ENCODE data around the gene HGFAC. TPM values are rescaled to one million over a fixed set of nuclear protein-coding genes. Genes with fewer than 3 reads are reported as not detected.

The HGFAC gene
- polyA plus RNA-seq, 1 donor from 2014 or later = 16.2 TPM

GRCh38 chr4:3414421-3415279 is 27.1 kb upstream of the HGFAC start:
- H3F3A ChIP-seq (ENCODE audit: insufficient read depth, low read length, poor library complexity, severe bottlenecking) = no peaks in the 10 kb centered on the region
- no peak overlapping the region for H3K4me3 ChIP-seq (ENCODE audit: low read length)
- H3K79me2 ChIP-seq (replicated peaks; ENCODE audit: insufficient read depth, low read length) = no peaks in the 10 kb centered on the region
- no peak for TF ChIP-seq TAF1 (IDR thresholded peaks at IDR 0.05; ENCODE audit: low read depth)
- no peak for TF ChIP-seq SMC3 (conservative IDR thresholded peaks at IDR 0.05; ENCODE audit: poor library complexity)
- TF ChIP-seq CTCF (IDR thresholded peaks at IDR 0.05; ENCODE audit: poor library complexity, severe bottlenecking) = no peak
- H2AFZ ChIP-seq (ENCODE audit: low read depth, low read length) = no peak overlapping the region
- no peaks in the 10 kb centered on the region for H3K9me3 ChIP-seq (ENCODE audit: low read length)
- H3K9me2 ChIP-seq (ENCODE audit: insufficient read depth, low read length) = no peaks in the 10 kb centered on the region
- no peaks in the 10 kb centered on the region for H3K27me3 ChIP-seq (ENCODE audit: insufficient read depth, low read depth, low read length)
- H3K4me2 ChIP-seq (ENCODE audit: low read length) = no peak overlapping the region
- H3K27ac ChIP-seq (ENCODE audit: low read length) = no peak overlapping the region
- H3K36me3 ChIP-seq (ENCODE audit: insufficient read depth, low read length) = peaks cover 4% of the 10 kb centered on the region
- no peak overlapping the region for H3K9ac ChIP-seq (ENCODE audit: low read length)
- H4K20me1 ChIP-seq (ENCODE audit: insufficient read depth) = no peaks in the 10 kb centered on the region

- no peak overlapping the region for H3K9ac ChIP-seq (ENCODE audit: low read length)
- H2AFZ ChIP-seq (ENCODE audit: low read depth, low read length) = no peak overlapping the region
Observed at GRCh38 chr4:3415471-3416141, 26.2 kb upstream of the HGFAC start.

GRCh38 chr4:3416270-3416669 is 25.5 kb upstream of the HGFAC start:
- Histone ChIP-seq H2AFZ (ENCODE audit: low read depth, low read length) (no peak overlapping the region), H3K9ac (ENCODE audit: low read length) (no peak overlapping the region), H3K9me3 (ENCODE audit: low read length) (no peaks in the 10 kb centered on the region), H3K27ac (ENCODE audit: low read length) (no peak overlapping the region), H3K9me2 (ENCODE audit: insufficient read depth, low read length) (no peaks in the 10 kb centered on the region), H3K79me2 (replicated peaks; ENCODE audit: insufficient read depth, low read length) (no peaks in the 10 kb centered on the region), H3K27me3 (ENCODE audit: insufficient read depth, low read depth, low read length) (no peaks in the 10 kb centered on the region), H3K4me2 (ENCODE audit: low read length) (no peak overlapping the region), H3K36me3 (ENCODE audit: insufficient read depth, low read length) (peaks cover 4% of the 10 kb centered on the region), H3K4me3 (ENCODE audit: low read length) (no peak overlapping the region), H4K20me1 (ENCODE audit: insufficient read depth) (no peaks in the 10 kb centered on the region), H3F3A (ENCODE audit: insufficient read depth, low read length, poor library complexity, severe bottlenecking) (no peaks in the 10 kb centered on the region)
- TF ChIP-seq SMC3 (conservative IDR thresholded peaks at IDR 0.05; ENCODE audit: poor library complexity) (no peak), CTCF (IDR thresholded peaks at IDR 0.05; ENCODE audit: poor library complexity, severe bottlenecking) (no peak), EZH2 (IDR thresholded peaks at IDR 0.05; ENCODE audit: borderline replicate concordance, insufficient read depth, low read length, poor library complexity, severe bottlenecking) (no peak), RAD21 (conservative IDR thresholded peaks at IDR 0.05) (no peak), TAF1 (IDR thresholded peaks at IDR 0.05; ENCODE audit: low read depth) (no peak), REST (IDR thresholded peaks at IDR 0.05; ENCODE audit: borderline replicate concordance) (no peak), POLR2AphosphoS5 (IDR thresholded peaks at IDR 0.05) (no peak)

More at GRCh38 chr4:3415471-3416141, 26.2 kb upstream of the HGFAC start:
- Histone ChIP-seq H3K4me2 (ENCODE audit: low read length) (no peak overlapping the region), H3K27me3 (ENCODE audit: insufficient read depth, low read depth, low read length) (no peaks in the 10 kb centered on the region), H4K20me1 (ENCODE audit: insufficient read depth) (no peaks in the 10 kb centered on the region), H3K9me2 (ENCODE audit: insufficient read depth, low read length) (no peaks in the 10 kb centered on the region), H3K9me3 (ENCODE audit: low read length) (no peaks in the 10 kb centered on the region), H3K4me3 (ENCODE audit: low read length) (no peak overlapping the region), H3K79me2 (replicated peaks; ENCODE audit: insufficient read depth, low read length) (no peaks in the 10 kb centered on the region), H3K27ac (ENCODE audit: low read length) (no peak overlapping the region), H3K36me3 (ENCODE audit: insufficient read depth, low read length) (peaks cover 4% of the 10 kb centered on the region), H3F3A (ENCODE audit: insufficient read depth, low read length, poor library complexity, severe bottlenecking) (no peaks in the 10 kb centered on the region)
- TF ChIP-seq TAF1 (IDR thresholded peaks at IDR 0.05; ENCODE audit: low read depth) (no peak), EP300 (conservative IDR thresholded peaks at IDR 0.05; ENCODE audit: poor library complexity, severe bottlenecking) (no peak), MXI1 (conservative IDR thresholded peaks at IDR 0.05; ENCODE audit: poor library complexity, severe bottlenecking) (no peak), POLR2AphosphoS5 (IDR thresholded peaks at IDR 0.05) (no peak), EZH2 (IDR thresholded peaks at IDR 0.05; ENCODE audit: borderline replicate concordance, insufficient read depth, low read length, poor library complexity, severe bottlenecking) (no peak)

Data from neural cell (in vitro differentiated cells).